GM10266 (cell line): ENCODE results near the gene ROBO1.

Experiments used
- DNase-seq: peaks from one replicate; pipeline ENCODE4 v3.0.0; 2012; ENCODE audit errors: extremely low spot score
- CTCF ChIP-seq: IDR thresholded peaks from 2 replicates; pipeline ENCODE4 v1.5.1; 2012; ENCODE audit warnings: mild to moderate bottlenecking, low read depth; ENCODE audit not compliant: control insufficient read depth, insufficient read depth; ENCODE audit errors: missing control alignments

The ROBO1 gene

GRCh38 chr3:78957456-78957855 is 810.3 kb downstream of the ROBO1 start:
- no peak for DNase-seq
- no peak for TF ChIP-seq CTCF

- no peak for DNase-seq
- TF ChIP-seq CTCF: no peak
Observed at GRCh38 chr3:78951342-78951945, 816.4 kb downstream of the ROBO1 start.

- no peak for TF ChIP-seq CTCF
- no peak for DNase-seq
Observed at GRCh38 chr3:78941587-78941986, 826.2 kb downstream of the ROBO1 start.

GRCh38 chr3:78940626-78941025 is 827.2 kb downstream of the ROBO1 start:
- no peak for TF ChIP-seq CTCF
- DNase-seq: no peak

- no peak for TF ChIP-seq CTCF
- DNase-seq: no peak
Observed at GRCh38 chr3:78940128-78940527, 827.7 kb downstream of the ROBO1 start.

- DNase-seq: no peak
- no peak for TF ChIP-seq CTCF
Observed at GRCh38 chr3:78937475-78937874, 830.3 kb downstream of the ROBO1 start.

- DNase-seq: no peak
Observed at GRCh38 chr3:78927759-78928158, 840.0 kb downstream of the ROBO1 start.

More at GRCh38 chr3:78927759-78928158, 840.0 kb downstream of the ROBO1 start:
- no peak for TF ChIP-seq CTCF
